ENCODE measurements around the gene XKR8.

Gene XKR8

DNA sequence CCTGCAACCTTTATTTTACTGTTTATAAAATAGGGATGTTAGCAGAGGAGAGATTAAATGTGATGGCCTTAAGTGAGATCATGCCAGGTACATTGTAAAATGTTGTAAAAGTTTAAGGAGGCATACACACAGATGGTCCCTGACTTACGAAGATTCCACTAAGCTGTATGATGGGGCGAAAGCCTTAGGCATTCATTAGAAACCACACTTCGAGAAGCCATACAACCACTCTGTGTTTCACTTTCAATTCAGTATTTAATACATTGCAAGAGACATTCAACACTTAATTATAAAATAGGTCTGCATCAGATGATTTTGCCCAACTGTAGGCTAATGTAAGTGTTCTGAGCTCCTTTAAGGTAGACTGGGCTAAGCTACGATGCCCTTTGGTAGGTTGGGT, 21.3 kb upstream of the XKR8 start:
- TF ChIP-seq, protein P1, sequence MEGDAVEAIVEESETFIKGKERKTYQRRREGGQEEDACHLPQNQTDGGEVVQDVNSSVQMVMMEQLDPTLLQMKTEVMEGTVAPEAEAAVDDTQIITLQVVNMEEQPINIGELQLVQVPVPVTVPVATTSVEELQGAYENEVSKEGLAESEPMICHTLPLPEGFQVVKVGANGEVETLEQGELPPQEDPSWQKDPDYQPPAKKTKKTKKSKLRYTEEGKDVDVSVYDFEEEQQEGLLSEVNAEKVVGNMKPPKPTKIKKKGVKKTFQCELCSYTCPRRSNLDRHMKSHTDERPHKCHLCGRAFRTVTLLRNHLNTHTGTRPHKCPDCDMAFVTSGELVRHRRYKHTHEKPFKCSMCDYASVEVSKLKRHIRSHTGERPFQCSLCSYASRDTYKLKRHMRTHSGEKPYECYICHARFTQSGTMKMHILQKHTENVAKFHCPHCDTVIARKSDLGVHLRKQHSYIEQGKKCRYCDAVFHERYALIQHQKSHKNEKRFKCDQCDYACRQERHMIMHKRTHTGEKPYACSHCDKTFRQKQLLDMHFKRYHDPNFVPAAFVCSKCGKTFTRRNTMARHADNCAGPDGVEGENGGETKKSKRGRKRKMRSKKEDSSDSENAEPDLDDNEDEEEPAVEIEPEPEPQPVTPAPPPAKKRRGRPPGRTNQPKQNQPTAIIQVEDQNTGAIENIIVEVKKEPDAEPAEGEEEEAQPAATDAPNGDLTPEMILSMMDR (IDR thresholded peaks at IDR 0.05; ENCODE audit: low read depth, low read length, missing control alignments), result no peak
- in situ Hi-C loops (cut with HindIII; ENCODE audit: low pct_ligation_motif_present, low sequenced_read_pairs), result no loop called here
- no peaks in the 10 kb centered on the region for H3K27me3 ChIP-seq (replicated peaks)
- no peak overlapping the region for H3K4me3 ChIP-seq (ENCODE audit: low read depth, low read length)
- H3K27ac ChIP-seq, result no peak overlapping the region
- DNase-seq, result no peak
- no peaks in the 10 kb centered on the region for H3K36me3 ChIP-seq (replicated peaks)

DNA sequence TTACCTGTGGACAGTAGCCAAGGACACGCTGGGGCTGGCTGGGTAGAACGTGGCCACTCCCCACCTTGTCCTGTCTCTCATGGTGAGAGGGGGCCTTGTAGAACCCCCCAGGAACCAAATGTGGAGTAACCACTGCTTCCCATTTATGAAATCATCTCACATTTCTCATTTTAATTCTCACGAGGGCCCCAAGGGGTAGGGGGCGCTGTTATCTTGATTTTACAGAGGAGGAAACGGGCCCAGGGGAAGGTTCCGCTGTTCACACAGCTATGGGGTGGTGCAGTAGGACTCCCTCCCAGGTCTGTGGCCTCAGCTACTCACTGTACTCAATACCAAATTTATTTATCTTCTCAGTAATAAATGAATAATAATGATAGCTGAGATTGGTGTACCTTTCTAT, 19.5 kb upstream of the XKR8 start:
- TF ChIP-seq, protein P1 (IDR thresholded peaks at IDR 0.05; ENCODE audit: low read depth, low read length, missing control alignments), result peak; percentile 65
- H3K36me3 ChIP-seq (replicated peaks), result no peaks in the 10 kb centered on the region
- no peak overlapping the region for H3K4me3 ChIP-seq (ENCODE audit: low read depth, low read length)
- peak; percentile 22 for DNase-seq
- H3K27me3 ChIP-seq (replicated peaks), result no peaks in the 10 kb centered on the region
- H3K27ac ChIP-seq, result no peak overlapping the region
- in situ Hi-C loops (cut with HindIII; ENCODE audit: low pct_ligation_motif_present, low sequenced_read_pairs), result no loop called here

- no peak for DNase-seq
- in situ Hi-C loops (cut with HindIII; ENCODE audit: low pct_ligation_motif_present, low sequenced_read_pairs), result no loop called here
- no peak overlapping the region for H3K4me3 ChIP-seq (ENCODE audit: low read depth, low read length)
- H3K36me3 ChIP-seq (replicated peaks), result no peaks in the 10 kb centered on the region
- no peak overlapping the region for H3K27ac ChIP-seq
- H3K27me3 ChIP-seq (replicated peaks), result no peaks in the 10 kb centered on the region
- TF ChIP-seq, protein P1 (IDR thresholded peaks at IDR 0.05; ENCODE audit: low read depth, low read length, missing control alignments), result no peak
Measured at GRCh38 chr1:27940870-27941560, 18.8 kb upstream of the XKR8 start.

GRCh38 chr1:27941671-27942540, 17.9 kb upstream of the XKR8 start:
- H3K27ac ChIP-seq, result no peak overlapping the region
- H3K4me3 ChIP-seq (ENCODE audit: low read depth, low read length), result no peak overlapping the region
- H3K36me3 ChIP-seq (replicated peaks), result no peaks in the 10 kb centered on the region
- H3K27me3 ChIP-seq (replicated peaks), result no peaks in the 10 kb centered on the region
- DNase-seq, result no peak
- in situ Hi-C loops (cut with HindIII; ENCODE audit: low pct_ligation_motif_present, low sequenced_read_pairs), result no loop called here
- TF ChIP-seq, protein P1 (IDR thresholded peaks at IDR 0.05; ENCODE audit: low read depth, low read length, missing control alignments), result no peak

- no peak overlapping the region for H3K27ac ChIP-seq
- TF ChIP-seq, protein P1 (IDR thresholded peaks at IDR 0.05; ENCODE audit: low read depth, low read length, missing control alignments), result no peak
- H3K36me3 ChIP-seq (replicated peaks), result no peaks in the 10 kb centered on the region
- in situ Hi-C loops (cut with HindIII; ENCODE audit: low pct_ligation_motif_present, low sequenced_read_pairs), result no loop called here
- H3K27me3 ChIP-seq (replicated peaks), result no peaks in the 10 kb centered on the region
- no peak for DNase-seq
- H3K4me3 ChIP-seq (ENCODE audit: low read depth, low read length), result no peak overlapping the region
Measured at GRCh38 chr1:27945020-27945419, 14.8 kb upstream of the XKR8 start.

Data from brain microvascular endothelial cell (primary cell).